GM19035 (cell line): ENCODE measurements around the gene RLF.

Experiments
- ATAC-seq: cut with Tn5 transposase; IDR thresholded peaks from one replicate; pipeline ENCODE4 v1.9.1; 2021; ENCODE audit not compliant: unreplicated experiment

Gene RLF

DNA sequence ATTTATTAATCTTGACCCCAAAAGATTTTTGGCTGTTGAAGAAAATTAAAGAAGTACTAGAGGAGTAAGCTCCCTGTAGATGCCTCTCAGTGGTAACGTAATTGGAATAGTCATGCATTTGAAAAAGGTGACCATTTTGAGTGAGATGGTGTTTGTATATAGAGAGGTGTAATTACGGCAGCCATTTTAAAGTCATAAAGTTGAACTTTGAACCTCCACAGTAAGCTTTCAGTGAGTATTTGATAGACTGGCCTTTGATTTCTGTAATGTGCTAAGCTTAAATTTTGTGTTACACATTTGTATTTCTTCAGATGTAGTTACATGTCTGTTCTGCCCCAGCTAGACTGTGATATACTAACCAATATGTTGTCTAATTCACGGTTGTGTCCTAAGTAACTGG, 65.0 kb downstream of the RLF start:
- no peak for ATAC-seq

DNA sequence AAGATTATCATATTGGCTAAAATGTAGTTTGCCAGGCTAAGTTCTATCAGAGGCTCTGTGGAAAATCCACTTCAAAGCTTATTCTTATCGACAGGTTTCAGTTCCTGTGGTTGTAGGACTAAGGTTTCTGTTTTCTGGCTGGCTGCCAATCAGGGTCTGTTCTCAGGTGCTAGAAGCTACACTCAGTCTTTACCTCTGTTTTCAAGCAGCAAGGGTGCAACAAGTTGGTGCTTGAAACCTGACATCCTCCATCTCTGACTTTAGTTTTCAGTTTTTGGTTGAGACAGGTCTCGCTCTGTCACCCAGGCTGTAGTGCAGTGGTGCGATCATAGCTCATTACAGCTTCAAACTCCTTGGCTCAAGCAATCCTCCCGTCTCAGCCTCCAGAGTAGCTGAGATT, 71.3 kb downstream of the RLF start:
- ATAC-seq, result peak; percentile 87

DNA sequence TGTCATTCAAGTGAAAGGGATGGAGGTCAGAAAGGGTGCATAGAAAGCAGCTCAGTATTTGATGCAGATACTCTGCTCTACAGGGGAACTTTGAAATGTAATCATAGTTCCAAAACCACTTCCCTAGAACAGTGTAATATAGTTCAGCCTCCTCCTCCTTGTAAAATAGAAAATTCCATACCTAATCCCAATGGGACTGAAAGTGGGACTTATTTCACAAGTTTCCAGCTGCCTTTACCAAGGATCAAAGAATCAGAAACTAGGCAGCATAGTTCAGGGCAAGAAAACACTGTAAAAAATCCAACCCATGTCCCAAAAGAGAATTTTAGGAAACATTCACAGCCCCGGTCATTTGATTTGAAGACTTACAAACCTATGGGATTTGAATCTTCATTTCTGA, 78.4 kb downstream of the RLF start:
- ATAC-seq, result no peak

DNA sequence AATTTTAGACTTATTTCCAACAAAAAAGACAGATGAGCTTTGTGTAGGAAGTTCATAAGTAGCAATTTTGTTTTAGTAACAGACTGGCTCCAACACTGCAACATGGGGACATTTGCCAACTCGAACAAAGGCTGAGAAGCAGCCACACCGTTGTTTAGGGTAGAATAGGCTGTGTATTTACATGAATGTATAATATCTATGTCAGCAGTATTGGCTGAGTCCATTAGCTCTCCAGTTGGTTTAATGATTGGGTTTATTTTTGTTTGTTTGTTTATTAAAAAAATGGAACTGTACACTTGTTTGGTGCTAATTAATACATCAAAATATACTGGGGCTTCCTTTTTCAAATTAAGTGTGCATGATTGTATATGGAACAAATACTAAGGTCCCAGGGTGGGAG, 79.2 kb downstream of the RLF start:
- ATAC-seq, result no peak

DNA sequence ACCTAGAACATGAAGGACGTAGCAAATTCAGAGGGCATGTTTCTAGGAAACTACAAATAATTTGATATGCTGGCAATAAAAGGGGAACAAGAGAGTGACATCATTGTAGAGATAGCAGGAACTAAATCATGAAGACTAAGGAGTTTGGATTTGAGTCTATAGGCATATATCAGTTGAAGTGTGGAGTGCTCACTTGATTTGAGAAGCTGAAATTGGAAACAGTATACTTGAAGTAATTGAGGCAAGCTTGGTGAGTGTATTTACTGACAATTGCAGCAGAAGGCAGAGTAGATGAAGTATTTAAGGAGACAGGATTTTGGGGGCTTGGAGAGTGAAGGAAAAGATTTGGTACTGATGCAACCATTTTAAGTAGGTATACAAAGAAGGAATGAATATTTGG, 80.2 kb downstream of the RLF start:
- ATAC-seq, result peak; percentile 9

DNA sequence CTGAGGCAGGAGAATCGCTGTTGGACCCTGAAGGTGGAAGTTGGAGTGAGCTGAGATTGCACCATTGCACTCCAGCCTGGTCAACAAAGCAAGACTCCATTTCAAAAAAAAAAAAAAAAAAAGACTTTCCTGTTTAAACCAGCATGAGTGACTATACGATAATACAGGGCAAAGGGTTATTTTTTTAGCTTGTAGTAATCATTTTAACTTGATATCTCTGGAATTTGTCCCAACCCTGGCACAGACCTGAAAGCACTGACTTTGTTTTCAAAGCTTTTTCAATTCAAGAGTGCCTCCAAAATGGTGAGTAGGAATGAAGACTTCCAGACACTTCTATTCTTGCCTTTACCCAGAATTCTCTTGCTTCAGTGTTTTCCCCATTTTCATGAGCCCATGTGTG, 82.2 kb downstream of the RLF start:
- ATAC-seq, result no peak

DNA sequence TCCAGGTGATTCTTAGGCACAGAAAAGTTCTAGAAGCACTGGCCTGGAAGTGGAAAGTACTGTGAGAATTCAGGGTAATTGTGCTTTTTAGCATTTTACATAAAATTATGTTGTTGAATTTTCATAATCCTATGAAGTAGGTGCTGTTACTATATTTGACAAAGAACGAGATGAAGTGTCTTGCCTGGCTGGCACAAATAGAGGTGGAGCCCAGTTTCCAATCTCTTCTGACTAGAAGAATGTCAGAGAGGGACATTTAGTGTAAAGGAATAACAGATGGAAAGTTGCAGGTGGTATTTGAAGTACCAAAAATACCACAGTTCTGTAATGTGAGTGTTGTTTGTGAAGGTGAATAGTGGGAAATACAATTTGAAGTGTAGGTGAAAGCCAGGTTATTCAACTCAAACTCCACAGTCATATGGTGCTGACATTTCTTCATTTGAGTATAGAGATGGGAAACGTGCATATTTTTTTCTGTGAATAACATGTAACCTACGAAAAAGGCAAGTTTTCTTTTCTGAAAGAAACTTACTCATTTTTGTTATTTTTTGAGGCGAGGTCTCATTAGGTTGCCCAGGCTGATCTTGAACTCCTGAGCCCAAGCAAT, 83.1 kb downstream of the RLF start:
- no peak for ATAC-seq

DNA sequence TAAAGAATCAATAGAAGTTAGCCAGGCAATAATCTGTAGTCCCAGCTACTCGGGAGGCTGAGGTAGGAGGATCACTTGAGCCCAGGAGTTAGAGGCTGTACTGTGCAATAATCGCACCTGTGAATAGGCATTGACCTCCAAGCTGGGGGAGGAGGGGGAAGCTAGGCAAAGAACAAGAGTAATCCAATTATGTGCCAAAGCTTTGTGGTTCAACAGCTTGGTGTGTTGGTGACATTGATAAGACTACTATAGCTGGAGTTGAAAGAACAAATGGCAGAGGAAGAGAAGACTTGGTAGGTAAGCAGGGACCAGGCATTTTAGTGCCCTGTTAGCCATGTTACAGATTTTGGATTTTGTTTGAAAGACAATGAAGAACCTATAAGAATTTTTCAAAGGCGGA, 84.5 kb downstream of the RLF start:
- ATAC-seq, result no peak

DNA sequence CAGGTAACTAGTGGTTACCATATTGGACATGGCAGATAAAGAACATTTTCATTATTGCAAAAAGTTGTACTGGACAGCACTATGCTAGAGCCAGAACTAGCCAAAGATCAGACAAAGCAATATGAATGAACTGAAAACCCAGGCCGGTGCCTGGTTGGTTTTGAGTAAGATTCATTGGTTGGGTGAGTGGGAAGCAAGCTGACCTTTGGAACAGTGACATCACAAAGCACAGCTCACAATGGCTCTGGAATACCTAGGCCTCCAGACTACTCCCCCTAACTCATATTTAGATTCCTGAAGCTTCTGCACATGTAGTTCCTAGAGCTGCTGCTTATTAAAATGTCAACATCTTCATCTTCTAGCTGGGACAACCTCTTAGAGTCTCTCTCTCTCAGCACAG, 86.5 kb downstream of the RLF start, which contains the start of gene TMCO2:
TSS of gene TMCO2 (plus strand) at position 283 of the 400 bp plus-strand sequence. CDS start at position 340, 57 bp downstream.
- ATAC-seq, result no peak

DNA sequence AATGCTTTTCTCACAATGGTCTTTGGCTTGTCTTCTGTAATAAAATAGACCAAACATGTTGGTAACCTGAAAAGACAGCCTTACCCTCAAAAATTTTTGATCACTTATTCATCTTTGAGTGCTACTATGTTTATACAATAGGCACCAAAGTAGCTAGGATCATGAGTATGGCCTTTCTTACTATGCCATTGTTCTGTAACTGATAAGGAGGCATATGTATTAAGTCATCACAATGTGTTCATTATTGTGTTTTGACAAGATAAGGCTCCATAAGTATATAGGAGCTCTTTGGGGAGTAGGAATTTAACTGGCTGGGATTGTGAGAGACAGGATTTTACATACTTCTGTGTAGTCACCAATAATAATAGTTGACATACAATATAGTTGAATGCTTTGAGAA, 87.2 kb downstream of the RLF start:
- no peak for ATAC-seq

DNA sequence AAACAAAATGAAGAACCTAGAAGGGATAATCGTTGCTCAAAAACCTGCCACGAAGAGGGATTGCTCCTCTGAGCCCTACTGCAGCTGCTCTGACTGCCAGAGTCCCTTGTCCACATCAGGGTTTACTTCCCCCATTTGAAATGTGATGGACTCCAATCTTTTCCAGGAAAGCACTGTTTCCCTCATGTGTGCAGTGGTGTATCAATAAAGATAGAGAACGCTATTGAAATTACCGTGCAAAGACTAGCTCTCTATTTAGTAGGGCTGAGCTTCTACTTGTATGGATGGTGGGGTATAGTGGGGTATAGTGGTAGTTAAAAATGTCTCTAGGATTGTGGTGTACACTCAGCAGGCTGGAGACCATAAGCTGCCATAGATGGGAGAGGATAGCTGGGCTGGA, 90.3 kb downstream of the RLF start:
- ATAC-seq, result no peak

DNA sequence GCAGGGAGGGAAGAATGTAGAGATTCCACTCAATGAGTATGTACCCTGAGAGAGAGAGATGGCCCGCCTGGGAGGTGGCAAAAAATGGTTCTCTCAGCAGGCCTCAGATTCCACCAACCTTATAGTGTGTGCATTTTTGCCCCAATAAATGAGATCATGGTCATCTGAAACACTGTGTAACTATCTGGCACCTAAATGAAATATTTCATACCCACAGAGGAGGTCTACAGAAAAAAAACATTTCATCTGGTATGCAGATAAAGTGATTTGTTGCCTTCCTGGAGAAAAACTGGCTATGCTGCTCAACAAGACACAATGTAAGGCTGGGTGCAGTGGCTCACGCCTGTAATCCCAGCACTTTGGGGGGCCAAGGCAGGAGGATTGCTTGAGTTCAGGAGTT, 91.4 kb downstream of the RLF start:
- no peak for ATAC-seq

DNA sequence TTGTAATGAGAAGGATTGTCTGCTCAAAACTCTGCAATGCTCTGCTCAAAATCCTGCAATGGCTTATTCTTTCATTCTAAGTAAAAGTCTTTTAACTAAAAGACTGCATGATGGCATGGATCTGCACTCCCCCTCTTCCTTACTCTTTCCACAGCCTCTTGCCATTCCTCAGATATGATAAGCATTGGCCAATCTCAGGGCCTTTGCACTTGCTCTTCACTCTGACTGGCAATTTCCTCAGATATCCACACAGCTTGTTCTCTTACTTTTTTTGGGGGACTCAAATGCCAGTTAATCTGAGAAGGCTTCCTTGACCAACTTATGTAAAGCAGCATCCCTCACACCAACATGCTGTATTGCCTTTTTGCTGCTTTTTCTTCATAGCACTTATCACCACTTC, 94.0 kb downstream of the RLF start:
- ATAC-seq, result no peak

DNA sequence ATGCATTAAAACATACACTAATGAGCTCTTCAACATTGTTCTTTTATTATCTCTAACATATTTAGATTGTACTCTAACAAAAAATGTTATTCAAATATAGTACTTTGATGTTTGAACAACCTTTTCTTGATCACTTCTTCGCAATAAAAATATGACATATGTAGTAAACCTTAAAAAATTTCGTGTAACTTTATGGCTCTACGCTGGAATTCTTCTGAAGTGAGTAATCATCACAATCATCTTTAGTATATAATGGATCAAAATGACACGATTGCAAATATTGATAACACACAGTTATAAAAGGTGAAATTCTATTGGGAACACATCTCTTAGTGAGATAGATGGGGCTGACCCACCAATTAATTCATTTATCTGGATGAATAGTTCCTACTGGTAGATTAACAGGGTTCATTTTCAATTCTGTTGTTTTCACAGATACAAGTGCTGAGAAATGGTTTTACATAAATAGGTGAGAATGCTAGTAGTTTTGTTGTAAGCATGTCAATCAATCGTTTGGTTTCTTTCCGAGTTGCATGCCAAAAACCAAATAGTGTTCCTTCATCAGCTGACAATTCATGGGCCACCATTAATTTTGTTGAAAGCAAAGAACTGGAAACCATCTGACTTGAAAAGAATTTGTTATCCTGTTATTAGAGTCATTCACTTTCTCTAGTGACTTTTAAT, 95.4 kb downstream of the RLF start:
- ATAC-seq, result no peak

DNA sequence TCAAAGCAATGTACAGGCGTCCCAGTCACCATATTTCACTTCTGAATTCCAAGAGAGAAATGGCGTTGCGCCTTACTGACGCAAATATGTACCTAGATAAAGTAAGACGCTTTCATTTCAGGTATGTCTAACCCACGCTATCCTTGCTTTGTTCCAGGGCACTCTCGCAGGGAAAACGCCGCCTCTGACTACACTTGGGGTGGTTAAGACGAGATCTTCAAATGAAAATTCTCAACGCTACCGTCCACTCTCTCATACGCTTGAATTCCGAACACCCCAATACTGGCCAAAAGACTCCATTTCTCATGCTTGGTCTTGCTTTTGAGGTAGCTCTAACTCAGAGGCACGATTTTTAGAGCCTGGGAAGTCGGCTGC, 96.1 kb downstream of the RLF start:
- no peak for ATAC-seq

DNA sequence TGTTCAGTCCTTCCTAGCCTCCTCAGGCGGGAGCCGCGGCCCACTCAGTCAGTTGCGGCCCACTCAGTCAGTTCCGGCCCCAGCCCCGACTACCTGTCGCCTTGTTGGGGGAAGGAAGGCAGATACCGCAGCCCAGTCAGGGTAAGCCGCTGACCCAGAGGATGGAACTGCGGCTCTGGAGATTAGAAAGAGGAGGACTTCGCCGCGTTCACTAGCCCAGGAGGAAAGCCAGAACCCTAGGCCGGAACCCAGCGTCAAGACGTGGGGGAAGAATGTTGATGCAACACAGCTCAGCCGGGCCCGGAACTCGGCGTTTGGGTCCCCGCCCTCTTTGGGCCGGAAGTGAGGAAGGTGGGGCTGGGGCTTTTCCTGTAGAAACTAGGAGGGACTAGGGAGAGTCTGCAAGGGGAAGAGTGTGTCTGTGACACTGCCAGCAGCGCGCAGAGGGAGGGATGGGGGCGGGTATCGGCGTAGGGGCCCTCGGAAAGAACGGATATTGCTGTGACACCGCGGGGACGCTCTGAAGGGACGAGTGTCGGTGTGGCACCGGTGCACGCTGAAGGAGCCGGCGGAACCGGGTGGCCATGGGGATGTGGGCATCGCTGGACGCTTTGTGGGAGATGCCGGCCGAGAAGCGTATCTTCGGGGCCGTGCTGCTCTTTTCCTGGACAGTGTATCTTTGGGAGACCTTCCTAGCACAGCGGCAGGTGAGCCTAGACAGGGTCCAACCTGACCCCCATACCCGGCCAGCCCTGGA, 96.7 kb downstream of the RLF start, which contains the start of gene ZMPSTE24:
TSS of gene ZMPSTE24 (plus strand) at position 549 of the 757 bp plus-strand sequence. CDS start at position 585, 36 bp downstream.
- ATAC-seq, result peak; percentile 92

DNA sequence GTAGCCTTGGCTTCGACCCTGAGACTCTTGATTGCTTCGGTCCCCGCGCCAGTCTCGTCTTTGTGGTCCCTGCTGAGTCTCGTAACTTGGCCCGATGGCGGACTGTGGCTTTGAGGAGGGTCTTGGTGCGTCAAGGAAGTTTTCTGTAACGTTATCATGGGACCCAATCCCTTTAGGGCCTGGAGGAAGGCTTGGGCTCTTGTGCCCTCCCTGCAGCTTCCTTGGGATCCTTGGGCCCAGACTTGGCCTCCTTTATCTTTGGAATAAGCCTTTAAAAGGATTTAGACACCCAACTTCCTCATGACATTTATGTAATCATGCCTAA, 97.2 kb downstream of the RLF start:
- no peak for ATAC-seq

DNA sequence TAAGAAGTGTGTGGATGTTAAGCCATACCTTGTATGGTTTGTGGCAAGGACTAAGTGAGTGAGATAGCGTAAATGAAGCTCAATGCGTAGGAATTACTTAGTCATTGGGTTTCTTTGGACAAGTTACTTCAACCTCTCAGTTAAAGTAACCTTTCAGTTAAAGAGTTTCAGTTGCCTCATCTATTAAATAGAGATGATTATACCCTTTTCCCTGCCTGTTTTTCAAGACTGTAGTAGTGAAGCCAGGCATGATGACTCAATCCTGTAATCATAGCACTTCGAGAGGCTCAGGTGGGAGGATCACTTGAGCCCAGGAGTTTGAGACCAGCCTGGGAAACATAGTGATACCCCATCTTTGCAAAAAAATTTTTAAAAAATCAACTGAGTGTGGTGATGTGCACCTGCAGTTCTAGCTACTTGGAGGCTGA, 103.2 kb downstream of the RLF start:
- no peak for ATAC-seq

DNA sequence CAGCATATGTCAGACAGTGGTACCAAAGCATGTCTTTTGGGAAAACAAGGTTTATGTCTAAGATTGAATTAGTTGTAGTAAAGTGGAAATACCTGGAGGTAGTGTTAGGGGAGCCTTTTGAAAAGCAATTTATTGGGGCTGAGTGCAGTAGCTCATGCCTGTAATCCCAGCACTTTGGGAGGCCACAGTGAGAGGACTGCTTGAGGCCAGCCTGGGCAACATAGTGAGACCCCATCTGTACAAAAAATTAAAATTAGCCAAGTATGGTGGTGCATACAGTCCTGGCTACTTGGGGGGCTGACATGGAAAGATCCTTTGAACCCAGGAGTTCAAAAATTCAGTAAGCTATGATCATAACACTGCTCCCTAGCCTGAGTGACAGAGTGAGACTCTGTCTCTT, 104.1 kb downstream of the RLF start:
- no peak for ATAC-seq

DNA sequence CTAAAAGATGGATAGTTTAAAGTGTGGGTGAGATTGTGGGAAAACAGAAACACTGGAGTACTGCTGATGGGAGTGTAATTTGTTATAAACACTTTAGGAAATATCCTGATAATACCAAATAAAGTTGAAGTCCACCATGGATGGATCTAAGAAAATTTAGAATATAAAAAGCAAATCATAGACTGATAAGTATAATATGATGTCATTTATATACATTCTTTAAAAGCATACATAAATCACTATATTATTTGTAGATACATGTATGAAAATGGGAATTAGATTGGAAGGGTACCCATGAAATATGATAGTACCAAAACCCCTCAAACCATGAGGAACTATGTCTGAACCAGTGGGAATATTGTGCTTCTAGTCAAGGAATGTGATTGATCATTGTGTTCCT, 104.7 kb downstream of the RLF start:
- no peak for ATAC-seq

DNA sequence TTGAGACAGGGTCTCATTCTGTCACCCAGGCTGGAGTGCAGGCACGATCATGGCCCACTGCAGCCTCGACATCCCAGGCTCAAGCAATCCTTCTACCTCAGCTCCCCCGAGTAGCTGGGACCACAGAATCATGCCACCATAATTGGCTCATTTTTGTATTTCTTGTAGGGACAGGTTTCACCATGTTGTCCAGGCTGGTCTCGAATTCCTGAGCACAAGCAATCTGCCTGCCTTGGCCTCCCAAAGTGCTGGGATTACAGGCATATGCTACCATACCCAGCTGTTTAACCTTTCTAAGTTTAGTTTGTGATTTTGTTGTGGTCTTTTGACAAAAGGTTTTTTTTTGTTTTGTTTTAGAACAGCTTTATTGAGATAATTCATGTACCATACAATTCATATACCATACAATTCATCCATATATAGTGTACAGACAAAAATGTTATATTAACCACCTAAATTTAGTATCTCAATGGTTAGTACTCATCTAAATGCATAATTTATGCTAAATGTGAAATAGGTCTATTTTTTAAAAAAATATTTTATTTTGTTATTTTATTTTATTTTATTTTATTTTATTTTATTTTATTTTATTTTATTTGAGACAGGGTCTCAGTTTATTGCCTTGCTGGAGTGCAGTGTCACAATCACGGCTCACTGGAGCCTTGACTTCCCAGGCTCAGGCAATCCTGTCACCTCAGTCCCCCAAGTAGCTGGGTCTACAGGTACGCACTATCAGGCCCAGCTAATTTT, 105.8 kb downstream of the RLF start:
- no peak for ATAC-seq

DNA sequence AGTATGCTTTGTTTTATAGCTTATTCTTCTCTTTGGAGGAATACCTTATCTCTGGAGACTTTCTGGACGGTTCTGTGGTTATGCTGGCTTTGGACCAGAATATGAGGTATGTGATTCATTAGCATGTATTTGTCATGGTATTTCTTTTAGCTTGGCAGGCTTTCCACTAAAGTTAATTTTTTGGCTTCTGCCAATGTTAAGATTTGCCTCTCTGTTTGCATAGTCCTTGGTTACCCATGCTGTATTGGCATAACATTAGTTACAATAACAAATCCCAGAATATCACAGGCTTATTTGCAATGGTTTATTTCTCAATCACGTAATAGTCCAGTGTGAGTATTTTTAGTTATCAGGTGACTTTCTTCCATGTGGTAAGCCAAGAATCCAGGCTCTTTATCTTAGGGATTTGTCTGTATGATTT, 106.6 kb downstream of the RLF start:
- no peak for ATAC-seq
